ENCODE results near the gene ARHGAP26.
"Not testable (repeated sequence)": the region's sequence is repeated elsewhere in the genome, so short reads cannot be mapped to it uniquely, and the experiment has no call there.

Gene ARHGAP26

DNA sequence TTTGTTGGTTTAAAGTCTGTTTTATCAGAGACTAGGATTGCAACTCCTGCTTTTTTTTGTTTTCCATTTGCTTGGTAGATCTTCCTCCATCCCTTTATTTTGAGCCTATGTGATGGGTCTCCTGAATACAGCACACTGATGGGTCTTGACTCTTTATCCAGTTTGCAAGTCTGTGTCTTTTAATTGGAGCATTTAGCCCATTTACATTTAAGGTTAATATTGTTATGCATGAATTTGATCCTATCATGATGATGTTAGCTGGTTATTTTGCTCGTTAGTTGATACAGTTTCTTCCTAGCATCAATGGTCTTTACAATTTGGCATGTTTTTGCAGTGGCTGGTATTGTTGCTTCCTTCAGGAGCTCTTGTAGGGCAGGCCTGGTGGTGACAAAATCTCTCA is 219.1 kb downstream of the ARHGAP26 start:
- not testable (repeated sequence) for H3K9me3 ChIP-seq (ENCODE audit: control insufficient read depth in 1 of 2, low read length in 2 of 2); H3K9ac ChIP-seq (ENCODE audit: low read depth in 1 of 2, low read length in 2 of 2); H3K27me3 ChIP-seq (ENCODE audit: control insufficient read depth in 1 of 2, insufficient read depth in 2 of 2, low read length in 2 of 2); H3K27ac ChIP-seq (ENCODE audit: low read depth, low read length); H3K4me1 ChIP-seq (ENCODE audit: control insufficient read depth in 1 of 2, insufficient read depth in 2 of 2, low read length in 2 of 2); H3K4me3 ChIP-seq (ENCODE audit: low read depth in 1 of 2, low read length in 2 of 2); H3K36me3 ChIP-seq (ENCODE audit: control insufficient read depth in 1 of 2, insufficient read depth in 2 of 2, low read length in 2 of 2)

DNA sequence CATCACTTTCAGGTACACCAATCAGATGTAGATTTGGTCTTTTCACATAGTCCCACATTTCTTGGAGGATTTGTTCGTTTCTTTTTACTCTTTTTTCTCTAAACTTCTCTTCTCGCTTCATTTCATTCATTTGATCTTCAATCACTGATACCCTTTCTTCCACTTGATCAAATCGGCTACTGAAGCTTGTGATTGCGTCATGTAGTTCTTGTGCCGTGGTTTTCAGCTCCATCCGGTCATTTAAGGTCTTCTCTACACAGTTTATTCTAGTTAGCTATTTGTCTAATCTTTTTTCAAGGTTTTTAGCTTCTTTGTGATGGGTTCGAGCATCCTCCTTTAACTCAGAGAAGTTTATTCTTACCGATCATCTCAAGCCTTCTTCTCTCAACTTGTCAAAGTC is 219.9 kb downstream of the ARHGAP26 start:
- not testable (repeated sequence) for H3K4me1 ChIP-seq (ENCODE audit: control insufficient read depth in 1 of 2, insufficient read depth in 2 of 2, low read length in 2 of 2); H3K9ac ChIP-seq (ENCODE audit: low read depth in 1 of 2, low read length in 2 of 2); H3K36me3 ChIP-seq (ENCODE audit: control insufficient read depth in 1 of 2, insufficient read depth in 2 of 2, low read length in 2 of 2); H3K4me3 ChIP-seq (ENCODE audit: low read depth in 1 of 2, low read length in 2 of 2); H3K9me3 ChIP-seq (ENCODE audit: control insufficient read depth in 1 of 2, low read length in 2 of 2); H3K27ac ChIP-seq (ENCODE audit: low read depth, low read length); H3K27me3 ChIP-seq (ENCODE audit: control insufficient read depth in 1 of 2, insufficient read depth in 2 of 2, low read length in 2 of 2)

DNA sequence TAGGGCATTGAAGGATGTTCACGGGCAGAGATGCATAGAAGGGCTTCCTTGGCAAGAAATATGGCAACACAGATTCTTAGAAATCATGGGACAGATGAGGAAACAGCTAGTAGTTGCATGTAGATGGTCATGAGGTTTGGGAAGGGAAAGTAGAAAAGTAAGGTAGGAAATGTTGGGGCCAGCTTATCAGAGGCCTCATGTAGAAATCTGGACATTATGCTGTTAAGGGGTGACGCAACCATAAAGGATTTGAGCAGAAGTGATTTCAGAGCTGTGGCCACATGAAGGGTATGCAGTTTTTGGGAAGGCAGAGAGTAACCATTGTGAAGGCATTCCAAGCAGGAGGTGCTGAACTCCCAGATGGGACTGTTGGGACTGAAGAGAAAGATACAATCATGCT is 224.0 kb downstream of the ARHGAP26 start:
- no peak overlapping the region for H3K9ac ChIP-seq (ENCODE audit: low read depth in 1 of 2, low read length in 2 of 2)
- no peaks in the 10 kb centered on the region for H3K9me3 ChIP-seq (ENCODE audit: control insufficient read depth in 1 of 2, low read length in 2 of 2)
- H3K27me3 ChIP-seq (ENCODE audit: control insufficient read depth in 1 of 2, insufficient read depth in 2 of 2, low read length in 2 of 2) = no peaks in the 10 kb centered on the region
- H3K36me3 ChIP-seq (ENCODE audit: control insufficient read depth in 1 of 2, insufficient read depth in 2 of 2, low read length in 2 of 2) = no peaks in the 10 kb centered on the region
- H3K4me1 ChIP-seq (ENCODE audit: control insufficient read depth in 1 of 2, insufficient read depth in 2 of 2, low read length in 2 of 2) = no peaks in the 10 kb centered on the region
- no peak overlapping the region for H3K27ac ChIP-seq (ENCODE audit: low read depth, low read length)
- H3K4me3 ChIP-seq (ENCODE audit: low read depth in 1 of 2, low read length in 2 of 2) = no peak overlapping the region

DNA sequence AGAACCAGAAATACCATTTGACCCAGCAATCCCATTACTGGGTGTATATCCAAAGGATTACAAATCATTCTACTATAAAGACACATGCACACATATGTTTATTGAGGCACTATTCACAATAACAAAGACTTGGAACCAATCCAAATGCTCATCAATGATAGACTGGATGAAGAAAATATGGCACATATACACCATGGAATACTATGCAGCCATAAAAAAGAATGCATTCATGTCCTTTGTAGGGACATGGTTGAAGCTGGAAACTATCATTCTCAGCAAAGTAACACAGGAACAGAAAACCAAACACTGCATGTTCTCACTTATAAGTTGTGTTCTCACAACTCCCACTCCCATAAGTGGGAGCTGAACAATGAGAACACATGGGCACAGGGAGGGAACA is 225.4 kb downstream of the ARHGAP26 start:
- H3K9me3 ChIP-seq (ENCODE audit: control insufficient read depth in 1 of 2, low read length in 2 of 2) = not testable (repeated sequence)

DNA sequence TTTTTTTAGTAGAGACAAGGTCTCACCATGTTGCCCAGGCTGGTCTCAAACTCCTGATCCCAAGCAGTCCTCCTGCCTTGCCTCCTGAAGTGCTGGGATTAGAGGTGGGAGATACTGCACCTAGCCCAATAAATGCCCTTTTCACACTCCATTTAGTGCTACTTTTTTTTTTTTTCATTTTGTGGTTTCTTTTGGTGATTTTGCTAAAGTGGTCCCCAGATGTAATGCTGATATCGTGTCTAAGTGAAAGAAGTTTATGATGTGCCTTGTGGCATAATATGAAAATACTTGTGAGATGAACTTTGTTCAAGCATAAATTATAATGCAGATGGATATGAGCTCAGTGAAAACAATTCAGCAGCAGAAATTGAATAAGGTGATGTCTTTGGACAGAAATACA is 227.4 kb downstream of the ARHGAP26 start:
- Histone ChIP-seq H3K9me3 (ENCODE audit: control insufficient read depth in 1 of 2, low read length in 2 of 2) (no peaks in the 10 kb centered on the region), H3K27me3 (ENCODE audit: control insufficient read depth in 1 of 2, insufficient read depth in 2 of 2, low read length in 2 of 2) (no peaks in the 10 kb centered on the region), H3K27ac (ENCODE audit: low read depth, low read length) (no peak overlapping the region), H3K4me1 (ENCODE audit: control insufficient read depth in 1 of 2, insufficient read depth in 2 of 2, low read length in 2 of 2) (peaks cover 7 to 9% of the 10 kb centered on the region in 2 donors), H3K9ac (ENCODE audit: low read depth in 1 of 2, low read length in 2 of 2) (no peak overlapping the region), H3K36me3 (ENCODE audit: control insufficient read depth in 1 of 2, insufficient read depth in 2 of 2, low read length in 2 of 2) (no peaks in the 10 kb centered on the region), H3K4me3 (ENCODE audit: low read depth in 1 of 2, low read length in 2 of 2) (no peak overlapping the region)

More for the DNA sequence above, 225.4 kb downstream of the ARHGAP26 start:
- H3K36me3 ChIP-seq (ENCODE audit: control insufficient read depth in 1 of 2, insufficient read depth in 2 of 2, low read length in 2 of 2); H3K27ac ChIP-seq (ENCODE audit: low read depth, low read length); H3K4me1 ChIP-seq (ENCODE audit: control insufficient read depth in 1 of 2, insufficient read depth in 2 of 2, low read length in 2 of 2); H3K9ac ChIP-seq (ENCODE audit: low read depth in 1 of 2, low read length in 2 of 2); H3K4me3 ChIP-seq (ENCODE audit: low read depth in 1 of 2, low read length in 2 of 2); H3K27me3 ChIP-seq (ENCODE audit: control insufficient read depth in 1 of 2, insufficient read depth in 2 of 2, low read length in 2 of 2): not testable (repeated sequence)

DNA sequence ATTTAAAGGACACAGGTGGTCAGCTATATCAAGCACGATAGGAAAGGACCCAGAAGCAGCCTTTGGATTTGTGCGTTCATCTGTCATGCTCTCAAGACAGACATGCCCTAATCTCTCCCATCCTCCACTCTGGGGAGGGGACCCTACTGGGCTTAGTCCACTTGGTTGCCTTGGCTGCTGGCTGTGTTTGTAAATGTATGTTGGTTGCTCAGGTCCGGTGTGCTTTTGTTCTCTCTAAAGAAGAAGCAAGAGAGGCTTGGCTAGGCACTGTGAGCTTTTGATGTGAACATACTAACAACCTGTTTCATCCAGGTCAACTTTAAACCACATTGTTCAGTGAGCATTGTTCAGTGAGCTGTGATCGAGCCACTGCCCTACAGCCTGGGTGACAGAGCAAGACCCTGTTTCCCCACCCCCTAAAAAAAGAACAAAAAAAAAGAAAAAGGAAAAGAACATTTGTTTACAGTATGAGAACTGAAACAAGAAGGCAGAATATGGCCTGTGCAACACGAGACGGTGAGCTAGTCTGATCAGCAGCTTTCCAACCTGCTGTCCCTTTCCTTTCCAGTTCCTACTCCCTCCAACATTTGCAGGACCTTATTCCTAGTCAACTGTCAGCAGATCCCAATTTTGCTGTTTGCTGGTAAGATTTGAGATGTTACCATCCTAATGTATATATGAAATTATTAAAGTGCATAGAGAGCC is 228.3 kb downstream of the ARHGAP26 start:
- Histone ChIP-seq H3K36me3 (ENCODE audit: control insufficient read depth in 1 of 2, insufficient read depth in 2 of 2, low read length in 2 of 2) (no peaks in the 10 kb centered on the region), H3K4me1 (ENCODE audit: control insufficient read depth in 1 of 2, insufficient read depth in 2 of 2, low read length in 2 of 2) (peaks cover 11 to 15% of the 10 kb centered on the region in 2 donors)

DNA sequence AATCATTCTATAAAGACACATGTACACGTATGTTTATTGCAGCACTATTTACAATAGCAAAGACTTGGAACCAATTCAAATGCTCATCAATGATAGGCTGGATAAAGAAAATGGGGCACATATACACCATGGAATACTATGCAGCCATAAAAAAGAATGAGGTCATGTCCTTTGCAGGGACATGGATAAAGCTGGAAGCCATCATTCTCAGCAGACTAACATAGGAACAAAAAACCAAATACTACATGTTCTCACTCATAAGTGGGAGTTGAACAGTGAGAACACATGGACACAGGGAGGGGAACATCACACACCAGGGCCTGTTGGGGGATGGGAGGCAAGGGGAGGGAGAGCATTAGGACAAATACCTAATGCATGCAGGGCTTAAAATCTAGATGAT is 230.4 kb downstream of the ARHGAP26 start:
- not testable (repeated sequence) for H3K9ac ChIP-seq (ENCODE audit: low read depth in 1 of 2, low read length in 2 of 2); H3K36me3 ChIP-seq (ENCODE audit: control insufficient read depth in 1 of 2, insufficient read depth in 2 of 2, low read length in 2 of 2); H3K27me3 ChIP-seq (ENCODE audit: control insufficient read depth in 1 of 2, insufficient read depth in 2 of 2, low read length in 2 of 2); H3K27ac ChIP-seq (ENCODE audit: low read depth, low read length); H3K4me3 ChIP-seq (ENCODE audit: low read depth in 1 of 2, low read length in 2 of 2); H3K9me3 ChIP-seq (ENCODE audit: control insufficient read depth in 1 of 2, low read length in 2 of 2)
- peaks cover 11 to 16% of the 10 kb centered on the region in 2 donors for H3K4me1 ChIP-seq (ENCODE audit: control insufficient read depth in 1 of 2, insufficient read depth in 2 of 2, low read length in 2 of 2)

More for the DNA sequence above, 228.3 kb downstream of the ARHGAP26 start:
- Histone ChIP-seq H3K27ac (ENCODE audit: low read depth, low read length) (no peak overlapping the region), H3K27me3 (ENCODE audit: control insufficient read depth in 1 of 2, insufficient read depth in 2 of 2, low read length in 2 of 2) (no peaks in the 10 kb centered on the region), H3K9ac (ENCODE audit: low read depth in 1 of 2, low read length in 2 of 2) (no peak overlapping the region), H3K9me3 (ENCODE audit: control insufficient read depth in 1 of 2, low read length in 2 of 2) (no peaks in the 10 kb centered on the region), H3K4me3 (ENCODE audit: low read depth in 1 of 2, low read length in 2 of 2) (no peak overlapping the region)

DNA sequence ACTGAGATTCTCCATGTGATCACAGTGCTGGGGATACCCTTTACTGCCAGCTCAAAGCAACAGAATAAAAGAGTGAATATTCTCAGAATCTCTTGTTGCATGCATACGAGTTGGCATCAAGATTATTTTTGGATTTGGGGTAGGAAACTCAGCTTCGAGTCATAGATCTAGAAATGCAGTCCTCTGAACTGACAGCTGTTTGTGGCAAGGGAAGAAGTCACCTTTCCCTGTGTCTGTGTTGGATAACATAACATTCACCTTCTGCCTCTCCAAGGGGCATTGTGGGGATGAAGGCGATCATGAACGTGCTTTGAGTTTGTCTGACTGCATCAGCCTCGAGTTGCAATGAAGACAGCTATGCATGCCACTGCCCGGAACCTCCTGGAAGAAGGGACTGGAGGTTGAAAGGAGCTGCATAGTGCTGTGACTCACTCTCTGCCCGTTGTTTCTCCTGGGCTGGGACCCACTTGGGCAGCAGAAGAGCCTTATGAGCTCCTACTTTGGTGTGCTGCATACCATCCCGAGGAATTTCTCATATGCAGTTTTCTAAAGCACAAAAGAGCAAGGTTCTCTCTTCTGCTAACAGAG is 231.7 kb downstream of the ARHGAP26 start:
- Histone ChIP-seq H3K4me1 (ENCODE audit: control insufficient read depth in 1 of 2, insufficient read depth in 2 of 2, low read length in 2 of 2) (peaks cover 11 to 16% of the 10 kb centered on the region in 2 donors), H3K9me3 (ENCODE audit: control insufficient read depth in 1 of 2, low read length in 2 of 2) (no peaks in the 10 kb centered on the region), H3K27me3 (ENCODE audit: control insufficient read depth in 1 of 2, insufficient read depth in 2 of 2, low read length in 2 of 2) (no peaks in the 10 kb centered on the region), H3K27ac (ENCODE audit: low read depth, low read length) (peak overlapping the region; percentile 30), H3K36me3 (ENCODE audit: control insufficient read depth in 1 of 2, insufficient read depth in 2 of 2, low read length in 2 of 2) (no peaks in the 10 kb centered on the region), H3K9ac (ENCODE audit: low read depth in 1 of 2, low read length in 2 of 2) (peak overlapping the region in 1 of 2 donors; percentile 43), H3K4me3 (ENCODE audit: low read depth in 1 of 2, low read length in 2 of 2) (peak overlapping the region in 1 of 2 donors; percentile 13)

DNA sequence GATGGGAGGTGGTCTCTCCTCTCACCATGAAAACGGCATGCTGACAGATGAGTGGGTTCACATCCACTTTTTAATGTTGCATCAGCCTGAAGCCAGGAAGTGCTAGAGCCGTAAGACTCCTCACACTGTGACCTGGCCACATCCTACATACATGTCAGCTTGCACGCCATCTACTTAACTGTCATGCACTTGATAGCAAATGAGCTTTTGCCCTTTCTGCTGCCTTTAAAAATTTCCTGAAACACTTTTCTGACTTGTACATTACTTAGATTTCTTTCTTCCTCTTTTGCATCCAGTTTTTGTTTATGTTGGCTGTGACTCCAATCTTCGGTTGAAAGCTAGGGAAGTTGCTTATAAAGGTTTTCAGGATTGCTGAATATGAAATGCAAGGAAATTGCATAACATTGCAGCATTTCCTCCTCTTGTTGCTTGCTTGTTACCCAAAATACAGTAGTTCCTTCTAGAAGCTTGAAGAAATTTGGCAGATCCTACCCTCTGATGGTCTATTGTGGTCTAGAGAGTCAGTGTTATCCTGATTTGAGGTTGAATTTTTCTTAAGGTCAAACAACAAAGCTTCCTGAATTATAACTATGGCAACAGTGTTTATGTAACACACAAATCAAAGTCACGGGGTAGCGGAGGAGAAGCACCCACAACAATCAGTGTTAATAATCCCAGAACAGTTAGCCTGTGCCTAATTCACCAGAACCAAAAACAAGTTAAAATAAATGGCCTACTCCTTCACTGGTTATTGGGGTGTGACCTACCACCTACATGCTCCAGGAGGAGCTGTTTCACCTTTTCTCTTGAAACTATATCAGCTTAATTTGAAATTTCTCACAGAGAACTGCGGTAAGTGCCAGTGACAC is 232.5 kb downstream of the ARHGAP26 start:
- no peaks in the 10 kb centered on the region for H3K27me3 ChIP-seq (ENCODE audit: control insufficient read depth in 1 of 2, insufficient read depth in 2 of 2, low read length in 2 of 2)
- H3K27ac ChIP-seq (ENCODE audit: low read depth, low read length) = peak overlapping the region; percentile 68
- H3K9ac ChIP-seq (ENCODE audit: low read depth in 1 of 2, low read length in 2 of 2) = peak overlapping the region in 1 of 2 donors; percentile 7
- H3K4me3 ChIP-seq (ENCODE audit: low read depth in 1 of 2, low read length in 2 of 2) = peak overlapping the region in 1 of 2 donors; percentile 10
- no peaks in the 10 kb centered on the region for H3K36me3 ChIP-seq (ENCODE audit: control insufficient read depth in 1 of 2, insufficient read depth in 2 of 2, low read length in 2 of 2)
- H3K9me3 ChIP-seq (ENCODE audit: control insufficient read depth in 1 of 2, low read length in 2 of 2) = no peaks in the 10 kb centered on the region
- H3K4me1 ChIP-seq (ENCODE audit: control insufficient read depth in 1 of 2, insufficient read depth in 2 of 2, low read length in 2 of 2) = peaks cover 11 to 16% of the 10 kb centered on the region in 2 donors

DNA sequence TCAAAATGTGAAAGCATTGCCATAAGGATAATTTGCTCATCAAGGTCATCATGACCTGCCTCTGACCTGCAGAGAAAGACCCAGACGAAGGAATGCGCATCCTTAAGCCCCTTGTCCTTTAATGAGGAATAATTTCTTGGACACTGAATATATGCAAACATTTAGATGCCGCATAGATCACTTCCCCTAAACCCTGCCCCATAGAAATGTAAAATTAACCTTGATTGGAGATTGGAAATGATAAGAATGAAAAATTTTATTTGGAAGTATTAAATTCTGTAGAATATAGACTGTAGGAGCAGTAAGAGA is 233.1 kb downstream of the ARHGAP26 start:
- Histone ChIP-seq H3K27ac (ENCODE audit: low read depth, low read length) (peak overlapping the region; percentile 68), H3K9me3 (ENCODE audit: control insufficient read depth in 1 of 2, low read length in 2 of 2) (no peaks in the 10 kb centered on the region), H3K4me1 (ENCODE audit: control insufficient read depth in 1 of 2, insufficient read depth in 2 of 2, low read length in 2 of 2) (peaks cover 11 to 18% of the 10 kb centered on the region in 2 donors), H3K9ac (ENCODE audit: low read depth in 1 of 2, low read length in 2 of 2) (no peak overlapping the region), H3K27me3 (ENCODE audit: control insufficient read depth in 1 of 2, insufficient read depth in 2 of 2, low read length in 2 of 2) (no peaks in the 10 kb centered on the region), H3K36me3 (ENCODE audit: control insufficient read depth in 1 of 2, insufficient read depth in 2 of 2, low read length in 2 of 2) (no peaks in the 10 kb centered on the region), H3K4me3 (ENCODE audit: low read depth in 1 of 2, low read length in 2 of 2) (peak overlapping the region in 1 of 2 donors; percentile 10)

All from duodenal mucosa (tissue), 2 donors.